HG03097 (cell line): ENCODE data around the gene TOB2.

Experiments
- ATAC-seq: cut with Tn5 transposase; IDR thresholded peaks from one replicate; pipeline ENCODE4 v1.9.1; 2021; ENCODE audit not compliant: unreplicated experiment, low FRiP score

The TOB2 gene

GRCh38 chr22:41446639-41447434, at the start of gene TOB2:
TOB2 (minus strand) TSS chr22:41446801; CDS start chr22:41437345, 9,456 bp downstream.
- peak; percentile 48 for ATAC-seq

GRCh38 chr22:41491374-41492100, 44.9 kb upstream of the TOB2 start:
- no peak for ATAC-seq

GRCh38 chr22:41488596-41489385, 42.2 kb upstream of the TOB2 start:
- no peak for ATAC-seq

GRCh38 chr22:41488076-41488475, 41.5 kb upstream of the TOB2 start:
- no peak for ATAC-seq

GRCh38 chr22:41487037-41487935, 40.7 kb upstream of the TOB2 start:
- no peak for ATAC-seq

- ATAC-seq: no peak
Observed at GRCh38 chr22:41485033-41485432, 38.4 kb upstream of the TOB2 start.

- ATAC-seq: no peak
Observed at GRCh38 chr22:41482319-41482935, 35.8 kb upstream of the TOB2 start.

GRCh38 chr22:41481925-41482318, 35.3 kb upstream of the TOB2 start:
- ATAC-seq: no peak

GRCh38 chr22:41481131-41481830, 34.7 kb upstream of the TOB2 start:
- ATAC-seq: no peak

- no peak for ATAC-seq
Observed at GRCh38 chr22:41480397-41480735, 33.8 kb upstream of the TOB2 start.

- no peak for ATAC-seq
Observed at GRCh38 chr22:41479671-41480396, 33.2 kb upstream of the TOB2 start.

GRCh38 chr22:41478891-41479521, 32.4 kb upstream of the TOB2 start:
- no peak for ATAC-seq

- ATAC-seq: no peak
Observed at GRCh38 chr22:41478473-41478872, 31.9 kb upstream of the TOB2 start.

GRCh38 chr22:41474872-41475451, 28.4 kb upstream of the TOB2 start:
- ATAC-seq: no peak

- no peak for ATAC-seq
Observed at GRCh38 chr22:41471568-41471967, 25.0 kb upstream of the TOB2 start.

GRCh38 chr22:41470886-41471285, 24.3 kb upstream of the TOB2 start:
- no peak for ATAC-seq

GRCh38 chr22:41469218-41469851, 22.7 kb upstream of the TOB2 start:
- peak; percentile 6 for ATAC-seq
